ENCODE data around the gene IMMP1L. TPM values are rescaled to one million over a fixed set of nuclear protein-coding genes. Genes with fewer than 3 reads are reported as not detected.

The IMMP1L gene
- total and polyA plus RNA-seq, 10 of the 15 experiments (the other 5 are each of a cell fraction or from before 2014, with no cell fraction given) = 29.4 to 145 (median 85.8) TPM

- TF ChIP-seq BCL3 (IDR thresholded peaks at IDR 0.05; ENCODE audit: borderline replicate concordance, insufficient read depth, low read depth, low read length, poor library complexity, severe bottlenecking) (no peak), BHLHE40 (IDR thresholded peaks at IDR 0.05; ENCODE audit: borderline replicate concordance in 1 of 2, low read depth in 2 of 2, low read length in 1 of 2) (no peak), CEBPB (IDR thresholded peaks at IDR 0.05; ENCODE audit: borderline replicate concordance in 1 of 2, low read depth in 2 of 2, low read length in 2 of 2) (no peak), HDAC6 (IDR thresholded peaks at IDR 0.05; ENCODE audit: unreplicated experiment) (no peak), EED (IDR thresholded peaks at IDR 0.05; ENCODE audit: low read depth) (no peak), ZBTB33 (IDR thresholded peaks at IDR 0.05) (no peak), POU2F2 (IDR thresholded peaks at IDR 0.05; ENCODE audit: borderline replicate concordance, low read depth, low read length) (no peak), EP300 (IDR thresholded peaks at IDR 0.05; ENCODE audit: borderline replicate concordance in 1 of 2, control insufficient read depth in 1 of 2, low read depth in 2 of 2, low read length in 2 of 2) (no peak), CHD1 (IDR thresholded peaks at IDR 0.05; ENCODE audit: low read depth, low read length) (no peak), TAF1 (IDR thresholded peaks at IDR 0.05; ENCODE audit: borderline replicate concordance, low read depth, low read length) (no peak), CBFB (IDR thresholded peaks at IDR 0.05; ENCODE audit: low read depth) (no peak), SMARCA5 (IDR thresholded peaks at IDR 0.05) (no peak), TCF12 (IDR thresholded peaks at IDR 0.05; ENCODE audit: low read depth, low read length) (no peak), ZBED1 (IDR thresholded peaks at IDR 0.05; ENCODE audit: borderline replicate concordance) (no peak), PAX5 (IDR thresholded peaks at IDR 0.05; ENCODE audit: borderline replicate concordance, low read depth, low read length) (no peak), TCF3 (IDR thresholded peaks at IDR 0.05; ENCODE audit: borderline replicate concordance, insufficient read depth, low read depth, low read length) (no peak), MYC (IDR thresholded peaks at IDR 0.05; ENCODE audit: insufficient read depth, insufficient read length, insufficient replicate concordance, low read length, severe bottlenecking) (no peak), TBL1XR1 (IDR thresholded peaks at IDR 0.05; ENCODE audit: low read depth, low read length) (no peak)
- in situ Hi-C loops (cut with MboI) (no loop called here), intact Hi-C loops (cut with micrococcal nuclease; ENCODE audit: unreplicated experiment) (no loop called here)
- H4K20me1 ChIP-seq (ENCODE audit: control insufficient read depth, insufficient read depth) = no peaks in the 10 kb centered on the region
- 100% methylated on average over 2 of the region's 2 CpGs for WGBS (ENCODE audit: insufficient coverage, insufficient replicate concordance, low lambda C conversion rate, missing lambda C conversion rate)
- ChIA-PET POLR2A (no interaction called here), CTCF (no interaction called here), SMC1A (ENCODE audit: uncharacterized antibody, unreplicated experiment) (interaction anchor here (1.6 kb wide), 1 partner anchor 11 kb away, joined by 5 read pairs; no protein-coding TSS in a partner anchor), RAD21 (ENCODE audit: unreplicated experiment) (no interaction called here)
- no peak overlapping the region for H3K27ac ChIP-seq (ENCODE audit: control insufficient read depth, insufficient read depth)
- FAIRE-seq (no peak), ATAC-seq (no peak), DNase-seq (ENCODE audit: low read depth, low spot score) (no peak)
- no peaks in the 10 kb centered on the region for H3K4me1 ChIP-seq (ENCODE audit: control insufficient read depth, insufficient read depth, low read length)
- no peak overlapping the region for H3K4me2 ChIP-seq (ENCODE audit: control insufficient read depth, insufficient read depth)
- H3K36me3 ChIP-seq (ENCODE audit: control insufficient read depth in 2 of 2, insufficient read depth in 2 of 2, low read length in 1 of 2) = no peaks in the 10 kb centered on the region
- H3K27me3 ChIP-seq (replicated peaks in 1 of 2; ENCODE audit: control insufficient read depth in 2 of 2, insufficient read depth in 2 of 2, low read length in 1 of 2) = no peaks in the 10 kb centered on the region
- H3K4me3 ChIP-seq = no peak overlapping the region
- H3K79me2 ChIP-seq (ENCODE audit: control insufficient read depth, insufficient read depth, low read length) = no peaks in the 10 kb centered on the region
- no TSS peak for BruUV-seq (replicated peaks)
- no peak overlapping the region for H2AFZ ChIP-seq (ENCODE audit: control insufficient read depth, low read depth, low read length)
- H3K9ac ChIP-seq (ENCODE audit: control insufficient read depth, insufficient read depth, low read length) = no peak overlapping the region
- no peaks in the 10 kb centered on the region for H3K9me3 ChIP-seq (replicated peaks; ENCODE audit: control insufficient read depth, insufficient read depth, low read length)
These were observed 48.6 kb upstream of the IMMP1L start for GRCh38 chr11:31558001-31558400.

Data from GM12878 (cell line).